ENCODE measurements around the gene OR2A5. TPM values are rescaled to one million over a fixed set of nuclear protein-coding genes. Genes with fewer than 3 reads are reported as not detected.
A peak's percentile ranks its signal among the peaks of the same experiment; 100 is the strongest.
"Not testable (repeated sequence)": the region's sequence is repeated elsewhere in the genome, so short reads cannot be mapped to it uniquely, and the experiment has no call there.

OR2A5 gene
- polyA plus RNA-seq, 2 of the 4 experiments (the other 2 are of a cell fraction) = not detected

DNA sequence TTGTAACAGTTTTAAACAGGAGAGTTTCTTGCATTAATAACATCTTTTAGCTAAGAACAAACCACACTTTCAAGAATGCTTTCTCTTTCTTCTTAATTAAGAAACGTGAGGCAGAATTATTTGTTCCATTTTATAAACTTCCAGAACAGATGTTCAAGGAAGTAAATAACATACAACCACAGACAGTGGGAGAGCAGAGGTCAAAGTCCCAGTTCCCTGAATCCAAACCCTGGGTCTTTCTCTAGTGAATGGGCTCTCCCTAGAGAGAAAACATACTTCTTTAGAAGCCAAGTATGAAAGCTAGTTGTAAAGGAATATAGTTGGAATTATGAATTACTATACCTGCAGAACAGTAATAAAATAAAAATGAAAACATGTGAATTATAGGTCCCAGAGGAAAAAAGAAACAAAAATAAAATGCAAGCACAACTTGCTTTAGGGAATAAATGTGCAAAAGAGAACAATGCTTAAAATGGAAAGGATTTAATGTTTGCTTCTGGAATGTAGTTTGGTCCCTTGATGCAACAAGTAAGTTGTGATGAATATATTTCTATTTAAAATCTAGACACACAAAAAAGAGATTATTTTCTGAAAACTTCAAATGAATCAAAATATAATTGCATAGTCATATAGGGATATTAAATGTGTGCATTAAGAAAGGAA is 42.6 kb upstream of the OR2A5 start:
- POLR2A ChIA-PET = no interaction called here
- ATAC-seq = no peak
- no peak overlapping the region for H3K4me2 ChIP-seq

DNA sequence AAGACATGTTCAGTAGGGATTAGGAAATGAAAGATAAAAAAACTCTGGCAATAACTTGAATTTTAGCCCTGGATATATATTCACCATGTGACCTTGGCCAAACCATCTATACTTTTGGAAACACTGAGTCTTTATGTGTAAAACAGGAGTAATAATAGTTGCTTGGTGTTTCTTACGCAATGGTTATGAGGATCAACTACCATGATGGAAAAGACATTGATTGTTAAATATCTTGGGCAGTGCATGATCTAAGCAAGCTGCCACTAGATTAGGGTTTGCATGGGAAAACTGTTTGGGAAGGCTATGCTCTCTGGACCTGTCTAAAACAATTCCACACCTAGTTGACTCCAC is 42.1 kb upstream of the OR2A5 start:
- ChIA-PET POLR2A (no interaction called here), CTCF (interaction anchor here (0.9 kb wide), 1 partner anchor 12 kb away, joined by 4 read pairs; no protein-coding TSS in a partner anchor)
- DNase-seq (ENCODE audit: low read depth in 1 of 2, low spot score in 1 of 2) (no peak), ATAC-seq (no peak), FAIRE-seq (no peak)
- WGBS (ENCODE audit: missing lambda C conversion rate) = 66% methylated on average over 1 of the region's 1 CpG
- H3K4me1 ChIP-seq = no peaks in the 10 kb centered on the region
- no peak overlapping the region for H3K4me3 ChIP-seq
- peaks cover 22% of the 10 kb centered on the region; the same call in 2 of the 3 replicates for H3K9me3 ChIP-seq
- H3K27ac ChIP-seq = no peak overlapping the region
- no peak for TF ChIP-seq ZFP36 (IDR thresholded peaks at IDR 0.05; ENCODE audit: borderline replicate concordance, partially characterized antibody)
- TF ChIP-seq CEBPB (IDR thresholded peaks at IDR 0.05) = 0 out of 4 replicates have a peak, but pooled peaks of 1 of the 2 experiments have one; percentile 8
- H3K4me2 ChIP-seq = no peak overlapping the region

More for the DNA sequence above, 42.6 kb upstream of the OR2A5 start:
- CTCF ChIA-PET = no interaction called here
- Histone ChIP-seq H3K9me3 (peaks cover 19% of the 10 kb centered on the region; the same call in 2 of the 3 replicates), H3K27ac (no peak overlapping the region), H3K4me3 (no peak overlapping the region), H3K4me1 (no peaks in the 10 kb centered on the region)
- WGBS (ENCODE audit: missing lambda C conversion rate) = 0% methylated on average over 1 of the region's 1 CpG
- no peak for FAIRE-seq
- TF ChIP-seq HOXB5 (CRISPR knock-in tag; IDR thresholded peaks at IDR 0.05) = no peak
- DNase-seq (ENCODE audit: low read depth in 1 of 2, low spot score in 1 of 2) = no peak

DNA sequence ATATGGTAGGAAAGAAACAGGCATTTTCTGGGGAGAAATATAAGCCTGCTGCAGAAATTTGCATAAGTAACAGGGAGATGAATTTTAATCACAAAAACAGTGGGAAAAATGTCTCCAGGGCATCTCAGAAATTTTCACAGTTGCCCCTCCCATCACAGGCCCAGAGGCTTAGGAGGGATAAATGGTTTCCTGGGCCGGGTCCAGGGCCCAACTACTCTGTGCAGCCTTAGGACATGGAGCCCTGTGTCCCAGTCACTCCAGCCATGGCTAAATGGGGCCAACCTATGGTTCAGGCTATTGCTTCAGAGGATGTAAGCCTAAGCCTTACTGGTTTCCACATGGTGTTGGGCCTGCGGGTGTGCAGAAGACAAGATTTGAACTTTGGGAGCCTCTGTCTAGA is 39.4 kb upstream of the OR2A5 start:
- Histone ChIP-seq H3K4me2 (no peak overlapping the region), H3K9me3 (peaks cover 22% of the 10 kb centered on the region; the same call in 2 of the 3 replicates), H3K4me3 (no peak overlapping the region), H3K27ac (no peak overlapping the region), H3K4me1 (no peaks in the 10 kb centered on the region)
- no peak for DNase-seq (ENCODE audit: low read depth in 1 of 2, low spot score in 1 of 2)
- WGBS (ENCODE audit: missing lambda C conversion rate) = 4% methylated on average over 2 of the region's 2 CpGs
- no peak for ATAC-seq
- ChIA-PET POLR2A (no interaction called here), CTCF (no interaction called here)
- no peak for FAIRE-seq
- TF ChIP-seq JUNB (IDR thresholded peaks at IDR 0.05) (no peak), ZFP36 (IDR thresholded peaks at IDR 0.05; ENCODE audit: borderline replicate concordance, partially characterized antibody) (peak; percentile 66)
- TF ChIP-seq, protein P1, sequence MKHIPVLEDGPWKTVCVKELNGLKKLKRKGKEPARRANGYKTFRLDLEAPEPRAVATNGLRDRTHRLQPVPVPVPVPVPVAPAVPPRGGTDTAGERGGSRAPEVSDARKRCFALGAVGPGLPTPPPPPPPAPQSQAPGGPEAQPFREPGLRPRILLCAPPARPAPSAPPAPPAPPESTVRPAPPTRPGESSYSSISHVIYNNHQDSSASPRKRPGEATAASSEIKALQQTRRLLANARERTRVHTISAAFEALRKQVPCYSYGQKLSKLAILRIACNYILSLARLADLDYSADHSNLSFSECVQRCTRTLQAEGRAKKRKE (CRISPR knock-in tag; IDR thresholded peaks at IDR 0.05; ENCODE audit: low read depth) = no peak

DNA sequence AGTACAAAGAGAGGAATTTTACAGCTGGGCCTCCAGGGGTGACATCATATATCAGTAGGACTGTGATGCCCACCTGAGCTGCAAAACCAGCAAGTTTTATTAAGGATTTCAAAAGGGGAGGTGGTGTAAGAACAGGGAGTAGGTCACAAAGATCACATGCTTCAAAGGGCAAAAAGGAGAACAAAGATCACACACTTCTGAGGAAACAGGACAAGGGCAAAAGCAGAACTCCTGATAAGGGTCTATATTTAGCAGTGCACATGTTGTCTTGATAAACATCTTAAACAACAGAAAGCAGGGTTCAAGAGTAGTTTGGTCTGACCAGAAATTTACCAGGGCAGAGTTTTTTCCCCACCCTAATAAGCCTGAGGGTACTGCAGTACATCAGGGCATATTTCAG is 38.7 kb upstream of the OR2A5 start:
- H3K4me1 ChIP-seq; ATAC-seq; H3K4me3 ChIP-seq; FAIRE-seq; DNase-seq (ENCODE audit: low read depth in 1 of 2, low spot score in 1 of 2); H3K27ac ChIP-seq; H3K4me2 ChIP-seq: not testable (repeated sequence)
- ChIA-PET CTCF (interaction anchor here (1.4 kb wide), 1 partner anchor 273 kb away, joined by 3 read pairs; no protein-coding TSS in a partner anchor), POLR2A (interaction anchor here (2.3 kb wide), 1 partner anchor 108 kb away, joined by 9 read pairs; the partner anchor contains the start of gene TCAF1)
- H3K9me3 ChIP-seq = peaks cover 22% of the 10 kb centered on the region; the same call in 2 of the 3 replicates

DNA sequence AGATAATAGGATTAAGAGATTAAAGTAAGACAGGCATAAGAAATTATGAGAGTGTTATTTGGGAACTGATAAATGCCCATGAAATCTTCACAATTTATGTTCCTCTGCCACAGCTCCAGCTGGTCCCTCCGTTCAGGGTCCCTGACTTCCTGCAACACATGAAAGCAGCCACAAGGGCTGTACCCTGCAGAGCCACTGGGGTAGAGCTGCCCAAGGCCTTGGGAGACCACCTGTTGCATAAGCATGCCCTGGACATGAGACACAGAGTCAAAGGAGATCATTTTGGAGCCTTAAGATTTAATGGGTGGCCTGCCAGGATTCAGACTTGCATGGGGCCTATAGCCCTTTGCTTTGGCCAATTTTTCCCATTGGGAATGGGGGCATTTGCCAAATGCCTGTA is 37.9 kb upstream of the OR2A5 start:
- POLR2A ChIA-PET = interaction anchor here (2.3 kb wide), 1 partner anchor 109 kb away, joined by 9 read pairs; the partner anchor contains the start of gene TCAF1
- not testable (repeated sequence) for FAIRE-seq; H3K27ac ChIP-seq; H3K4me1 ChIP-seq; ATAC-seq; DNase-seq (ENCODE audit: low read depth in 1 of 2, low spot score in 1 of 2); H3K4me2 ChIP-seq; H3K4me3 ChIP-seq
- CTCF ChIA-PET = interaction anchor here (1.4 to 3.5 kb wide), 4 partner anchors 9 to 274 kb away, joined by 3 to 17 read pairs (median 4); partner anchors contain the start of gene TCAF1
- WGBS (ENCODE audit: missing lambda C conversion rate) = 25% methylated on average over 1 of the region's 1 CpG
- peaks cover 22% of the 10 kb centered on the region; the same call in 2 of the 3 replicates for H3K9me3 ChIP-seq

DNA sequence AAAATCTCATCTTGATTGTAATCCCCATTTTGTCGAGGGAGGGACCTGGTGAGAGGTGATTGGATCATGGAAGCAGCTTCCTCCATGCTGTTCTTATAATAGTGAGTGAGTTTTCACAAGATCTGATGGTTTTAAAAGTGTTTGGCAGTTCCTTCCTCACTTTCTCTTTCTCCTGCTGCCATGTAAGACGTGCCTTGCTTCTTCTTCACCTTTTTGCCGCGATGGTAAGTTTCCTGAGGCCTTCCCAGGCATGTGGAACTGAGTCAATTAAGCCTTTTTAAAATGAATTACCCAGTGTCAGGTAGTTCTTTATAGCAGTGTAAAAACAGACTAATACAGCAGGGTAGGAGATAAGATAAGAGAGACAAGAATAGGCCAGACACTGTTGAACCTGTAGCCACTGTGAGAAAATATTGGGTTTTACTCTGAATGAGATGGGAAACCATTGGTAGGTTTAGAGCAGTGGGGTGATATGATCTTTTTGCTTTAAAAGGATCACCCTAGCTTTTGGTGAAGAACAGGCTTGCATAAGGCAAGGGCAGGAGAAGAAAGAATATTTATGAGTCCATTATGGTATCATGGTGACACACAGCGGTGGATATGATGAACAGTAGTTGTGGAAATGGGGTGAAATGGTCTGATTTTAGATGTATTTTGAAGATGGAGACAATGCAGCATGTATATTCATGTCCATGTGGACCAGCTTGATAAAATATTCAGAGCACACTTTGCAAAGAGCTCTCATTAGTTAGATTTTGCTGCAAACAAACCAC is 37.1 kb upstream of the OR2A5 start:
- CTCF ChIA-PET = interaction anchor here (0.6 to 3.5 kb wide), 14 partner anchors 10 to 112 kb away, joined by 3 to 17 read pairs (median 4); partner anchors contain the start of genes OR2F2 and TCAF1
- TF ChIP-seq, protein P2, sequence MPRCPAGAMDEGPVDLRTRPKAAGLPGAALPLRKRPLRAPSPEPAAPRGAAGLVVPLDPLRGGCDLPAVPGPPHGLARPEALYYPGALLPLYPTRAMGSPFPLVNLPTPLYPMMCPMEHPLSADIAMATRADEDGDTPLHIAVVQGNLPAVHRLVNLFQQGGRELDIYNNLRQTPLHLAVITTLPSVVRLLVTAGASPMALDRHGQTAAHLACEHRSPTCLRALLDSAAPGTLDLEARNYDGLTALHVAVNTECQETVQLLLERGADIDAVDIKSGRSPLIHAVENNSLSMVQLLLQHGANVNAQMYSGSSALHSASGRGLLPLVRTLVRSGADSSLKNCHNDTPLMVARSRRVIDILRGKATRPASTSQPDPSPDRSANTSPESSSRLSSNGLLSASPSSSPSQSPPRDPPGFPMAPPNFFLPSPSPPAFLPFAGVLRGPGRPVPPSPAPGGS (IDR thresholded peaks at IDR 0.05) = no peak
- peak; percentile 73 to 75 for TF ChIP-seq RAD21 (conservative IDR thresholded peaks at IDR 0.05 in 1 of 2, IDR thresholded peaks at IDR 0.05 in 1 of 2)
- TF ChIP-seq, protein P3, sequence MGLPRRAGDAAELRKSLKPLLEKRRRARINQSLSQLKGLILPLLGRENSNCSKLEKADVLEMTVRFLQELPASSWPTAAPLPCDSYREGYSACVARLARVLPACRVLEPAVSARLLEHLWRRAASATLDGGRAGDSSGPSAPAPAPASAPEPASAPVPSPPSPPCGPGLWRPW (IDR thresholded peaks at IDR 0.05) = no peak
- no peak for TF ChIP-seq ESRRA (IDR thresholded peaks at IDR 0.05; ENCODE audit: borderline replicate concordance, low read length)
- TF ChIP-seq ZSCAN20 (CRISPR knock-in tag; IDR thresholded peaks at IDR 0.05) = no peak
- no peak for TF ChIP-seq RCOR1 (IDR thresholded peaks at IDR 0.05; ENCODE audit: low read depth, low read length)
- TF ChIP-seq TFCP2L1 (CRISPR knock-in tag; IDR thresholded peaks at IDR 0.05) = no peak
- peak; percentile 64 for TF ChIP-seq SMC3 (IDR thresholded peaks at IDR 0.05)
- TF ChIP-seq ZFP36 (IDR thresholded peaks at IDR 0.05; ENCODE audit: borderline replicate concordance, partially characterized antibody) = no peak
- TF ChIP-seq, protein P4, sequence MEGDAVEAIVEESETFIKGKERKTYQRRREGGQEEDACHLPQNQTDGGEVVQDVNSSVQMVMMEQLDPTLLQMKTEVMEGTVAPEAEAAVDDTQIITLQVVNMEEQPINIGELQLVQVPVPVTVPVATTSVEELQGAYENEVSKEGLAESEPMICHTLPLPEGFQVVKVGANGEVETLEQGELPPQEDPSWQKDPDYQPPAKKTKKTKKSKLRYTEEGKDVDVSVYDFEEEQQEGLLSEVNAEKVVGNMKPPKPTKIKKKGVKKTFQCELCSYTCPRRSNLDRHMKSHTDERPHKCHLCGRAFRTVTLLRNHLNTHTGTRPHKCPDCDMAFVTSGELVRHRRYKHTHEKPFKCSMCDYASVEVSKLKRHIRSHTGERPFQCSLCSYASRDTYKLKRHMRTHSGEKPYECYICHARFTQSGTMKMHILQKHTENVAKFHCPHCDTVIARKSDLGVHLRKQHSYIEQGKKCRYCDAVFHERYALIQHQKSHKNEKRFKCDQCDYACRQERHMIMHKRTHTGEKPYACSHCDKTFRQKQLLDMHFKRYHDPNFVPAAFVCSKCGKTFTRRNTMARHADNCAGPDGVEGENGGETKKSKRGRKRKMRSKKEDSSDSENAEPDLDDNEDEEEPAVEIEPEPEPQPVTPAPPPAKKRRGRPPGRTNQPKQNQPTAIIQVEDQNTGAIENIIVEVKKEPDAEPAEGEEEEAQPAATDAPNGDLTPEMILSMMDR (IDR thresholded peaks at IDR 0.05) = peak; percentile 54

More for the DNA sequence above, 37.1 kb upstream of the OR2A5 start:
- WGBS (ENCODE audit: missing lambda C conversion rate) = 24% methylated on average over 5 of the region's 5 CpGs
- Histone ChIP-seq H3K9me3 (peaks cover 22% of the 10 kb centered on the region; the same call in 2 of the 3 replicates), H3K4me1 (no peaks in the 10 kb centered on the region), H3K27ac (no peak overlapping the region), H3K4me2 (no peak overlapping the region), H3K4me3 (no peak overlapping the region)
- FAIRE-seq (no peak), DNase-seq (ENCODE audit: low read depth in 1 of 2, low spot score in 1 of 2) (peak; percentile 2 to 49), ATAC-seq (peak; percentile 56 to 87; a peak in 5 of 6 replicates)
- POLR2A ChIA-PET = interaction anchor here (2.3 kb wide), 1 partner anchor 110 kb away, joined by 9 read pairs; the partner anchor contains the start of gene TCAF1

Measured in A549 (cell line).